K562 (cell line): ENCODE results near the gene SERTAD1. TPM values are rescaled to one million over a fixed set of nuclear protein-coding genes. Genes with fewer than 3 reads are reported as not detected.
A peak's percentile ranks its signal among the peaks of the same experiment; 100 is the strongest.

Source experiments
- ARHGAP35 ChIP-seq: fragments of 450-650 bp; IDR thresholded peaks from 2 replicates; pipeline ENCODE4 v1.6.1; 2018; ENCODE audit not compliant: partially characterized antibody
- BRCA1 ChIP-seq, 2 experiments: fragments of 450-650 bp in 1 of 2; sonication (generic) in 1 of 2; formaldehyde crosslinking in 1 of 2; IDR thresholded peaks; 2 replicates each; pipeline versions ENCODE4 v1.5.0 to v1.6.1; 2017 to 2020; ENCODE audit warnings: mild to moderate bottlenecking in 1 of 2, missing genetic modification reagents in 1 of 2
- ELF4 ChIP-seq: fragments of 450-650 bp; formaldehyde crosslinking; IDR thresholded peaks from 2 replicates; pipeline ENCODE4 v1.4.0; 2022; ENCODE audit warnings: missing genetic modification characterization
- HES1 ChIP-seq: fragments of 450-650 bp; IDR thresholded peaks from 2 replicates; pipeline ENCODE4 v1.6.1; 2016; ENCODE audit warnings: low read depth, mild to moderate bottlenecking, moderate library complexity
- KLF1 ChIP-seq: fragments of 450-650 bp; IDR thresholded peaks from 2 replicates; pipeline ENCODE4 v1.6.1; 2016; ENCODE audit warnings: missing genetic modification characterization, missing compliant biosample characterization
- NFIC ChIP-seq: fragments of 450-650 bp; IDR thresholded peaks from 2 replicates; pipeline ENCODE4 v1.6.1; 2017; ENCODE audit warnings: mild to moderate bottlenecking, inconsistent platforms
- PHF8 ChIP-seq: fragments of 200-600 bp; sonication (generic); IDR thresholded peaks from 2 replicates; pipeline ENCODE4 v1.6.1; 2012; ENCODE audit warnings: mixed run types, mild to moderate bottlenecking, inconsistent platforms, low read length, moderate library complexity, borderline replicate concordance
- RAD51 ChIP-seq: fragments of 450-650 bp; IDR thresholded peaks from 2 replicates; pipeline ENCODE4 v1.7.1; 2016; ENCODE audit warnings: low read depth, mild to moderate bottlenecking, borderline replicate concordance
- RFX5 ChIP-seq: IDR thresholded peaks from 2 replicates; pipeline ENCODE4 v1.6.1; 2011; ENCODE audit warnings: low read depth, mild to moderate bottlenecking, improper control_type of control experiment, low read length
- TRIM25 ChIP-seq: fragments of 450-650 bp; IDR thresholded peaks from 2 replicates; pipeline ENCODE4 v1.7.0; 2016; ENCODE audit warnings: borderline replicate concordance
- WHSC1 ChIP-seq: IDR thresholded peaks from one replicate; pipeline ENCODE4 v1.6.1; 2012; ENCODE audit warnings: low read length, control low read depth, inconsistent platforms
- ZBTB17 ChIP-seq: fragments of 450-650 bp; formaldehyde crosslinking; IDR thresholded peaks from 2 replicates; pipeline ENCODE4 v1.4.0; 2020; ENCODE audit warnings: mild to moderate bottlenecking
- ZNF212 ChIP-seq: fragments of 450-650 bp; formaldehyde crosslinking; IDR thresholded peaks from 2 replicates; pipeline ENCODE4 v1.4.0; 2020; ENCODE audit warnings: mild to moderate bottlenecking
- ZNF41 ChIP-seq: fragments of 250-450 bp; sonication (Bioruptor Pico); conservative IDR thresholded peaks from 2 replicates; pipeline ENCODE4 v1.4.0; 2020; ENCODE audit warnings: mild to moderate bottlenecking
- ZNF79 ChIP-seq: fragments of 250-450 bp; sonication (Bioruptor Pico); IDR thresholded peaks from 2 replicates; pipeline ENCODE4 v1.4.0; 2020; ENCODE audit warnings: low read depth, mild to moderate bottlenecking, moderate library complexity
- polyA plus RNA-seq, 8 experiments: library from polyadenylated mRNA; depleted of rRNA in 4 of 8; stranded (reverse) in 5 of 8; unstranded in 3 of 8; fragments of >200 nt; fragmentation: Nextera tagmentation in 2 of 8; fragmentation: Illumina TruSeq in 1 of 8; extraction: Ambion mirVana in 2 of 8; extraction: Trizol in 1 of 8; gene quantifications; 2 replicates each; pipeline versions ENCODE4 v1.2.1 to v1.2.3, GENCODE V29; 2011 to 2014; ENCODE audit warnings: inconsistent platforms in 1 of 8, missing spikeins in 1 of 8
- total RNA-seq, 7 experiments: library from RNA; depleted of rRNA in 6 of 7; stranded (reverse); fragments of >200 nt in 6 of 7; fragmentation: Illumina TruSeq in 2 of 7; extraction: Trizol in 2 of 7; gene quantifications; 2 replicates each; pipeline versions ENCODE4 v1.2.1 to v1.2.3, GENCODE V29; 2011 to 2021; ENCODE audit warnings: low replicate concordance in 1 of 7
- TF ChIP-seq, protein P1 (sequence below), 2 experiments: fragments of 450-650 bp; IDR thresholded peaks; 2 replicates each; pipeline ENCODE4 v1.6.1; 2016
- TF ChIP-seq, protein P2 (sequence below): fragments of 150-350 bp; IDR thresholded peaks from 2 replicates; pipeline ENCODE4 v1.6.1; 2014; ENCODE audit warnings: low read depth, mild to moderate bottlenecking, low read length, borderline replicate concordance
- TF ChIP-seq, protein P3 (sequence below): sonication (generic); formaldehyde crosslinking; IDR thresholded peaks from 2 replicates; pipeline ENCODE4 v1.8.0; 2022; ENCODE audit warnings: missing genetic modification reagents, mild to moderate bottlenecking, borderline replicate concordance
- TF ChIP-seq, protein P4 (sequence below): IDR thresholded peaks from 2 replicates; pipeline ENCODE4 v1.6.1; 2012; ENCODE audit warnings: low read depth, low read length, improper control_type of control experiment, borderline replicate concordance

SERTAD1 gene
- total and polyA plus RNA-seq, 9 of the 15 experiments (the other 6 are each of a cell fraction or from before 2014, with no cell fraction given) = 0.15 to 8.7 (median 4.9) TPM

DNA sequence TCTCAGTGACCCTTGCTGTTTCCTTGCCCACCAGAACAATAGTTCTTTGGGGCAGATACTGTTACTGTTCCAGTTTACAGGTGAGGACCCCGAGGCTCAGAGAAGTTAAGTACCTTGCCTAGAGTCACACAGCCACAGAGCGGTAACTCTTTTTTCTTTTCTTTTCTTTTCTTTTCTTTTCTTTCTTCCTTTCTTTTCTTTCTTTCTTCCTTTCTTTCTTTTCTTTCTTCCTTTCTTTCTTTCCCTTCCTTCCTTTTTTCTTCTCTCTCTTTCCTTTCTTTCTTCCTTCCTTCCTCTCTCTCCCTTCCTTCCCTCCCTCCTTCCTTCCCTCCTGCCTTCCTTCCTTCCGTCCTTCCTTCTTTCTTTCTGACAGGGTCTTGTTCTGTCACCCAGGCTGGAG lies 7.8 kb downstream of the SERTAD1 start (continued):
- TF ChIP-seq RFX5 (no peak), BRCA1 (IDR thresholded peaks at IDR 0.05) (no peak), BRCA1 (CRISPR knock-in tag; IDR thresholded peaks at IDR 0.05) (no peak), KLF1 (tag) (no peak), RAD51 (no peak), ZNF212 (CRISPR knock-in tag) (no peak), ZBTB17 (CRISPR knock-in tag) (no peak), ZNF79 (CRISPR knock-in tag) (no peak), NFIC (0 out of 2 replicates have a peak, but pooled peaks have one; percentile 5), TRIM25 (no peak), ZNF41 (no peak), PHF8 (no peak), ARHGAP35 (no peak), HES1 (no peak), WHSC1 (no peak), ELF4 (CRISPR knock-in tag) (peak; percentile 70; the same call in 1 of the 2 replicates)
- TF ChIP-seq, protein P1, sequence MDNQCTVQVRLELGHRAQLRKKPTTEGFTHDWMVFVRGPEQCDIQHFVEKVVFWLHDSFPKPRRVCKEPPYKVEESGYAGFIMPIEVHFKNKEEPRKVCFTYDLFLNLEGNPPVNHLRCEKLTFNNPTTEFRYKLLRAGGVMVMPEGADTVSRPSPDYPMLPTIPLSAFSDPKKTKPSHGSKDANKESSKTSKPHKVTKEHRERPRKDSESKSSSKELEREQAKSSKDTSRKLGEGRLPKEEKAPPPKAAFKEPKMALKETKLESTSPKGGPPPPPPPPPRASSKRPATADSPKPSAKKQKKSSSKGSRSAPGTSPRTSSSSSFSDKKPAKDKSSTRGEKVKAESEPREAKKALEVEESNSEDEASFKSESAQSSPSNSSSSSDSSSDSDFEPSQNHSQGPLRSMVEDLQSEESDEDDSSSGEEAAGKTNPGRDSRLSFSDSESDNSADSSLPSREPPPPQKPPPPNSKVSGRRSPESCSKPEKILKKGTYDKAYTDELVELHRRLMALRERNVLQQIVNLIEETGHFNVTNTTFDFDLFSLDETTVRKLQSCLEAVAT (IDR thresholded peaks at IDR 0.05) = 0 out of 4 replicates have a peak, but pooled peaks of 1 of the 2 experiments have one; percentile 39
- TF ChIP-seq, protein P2, sequence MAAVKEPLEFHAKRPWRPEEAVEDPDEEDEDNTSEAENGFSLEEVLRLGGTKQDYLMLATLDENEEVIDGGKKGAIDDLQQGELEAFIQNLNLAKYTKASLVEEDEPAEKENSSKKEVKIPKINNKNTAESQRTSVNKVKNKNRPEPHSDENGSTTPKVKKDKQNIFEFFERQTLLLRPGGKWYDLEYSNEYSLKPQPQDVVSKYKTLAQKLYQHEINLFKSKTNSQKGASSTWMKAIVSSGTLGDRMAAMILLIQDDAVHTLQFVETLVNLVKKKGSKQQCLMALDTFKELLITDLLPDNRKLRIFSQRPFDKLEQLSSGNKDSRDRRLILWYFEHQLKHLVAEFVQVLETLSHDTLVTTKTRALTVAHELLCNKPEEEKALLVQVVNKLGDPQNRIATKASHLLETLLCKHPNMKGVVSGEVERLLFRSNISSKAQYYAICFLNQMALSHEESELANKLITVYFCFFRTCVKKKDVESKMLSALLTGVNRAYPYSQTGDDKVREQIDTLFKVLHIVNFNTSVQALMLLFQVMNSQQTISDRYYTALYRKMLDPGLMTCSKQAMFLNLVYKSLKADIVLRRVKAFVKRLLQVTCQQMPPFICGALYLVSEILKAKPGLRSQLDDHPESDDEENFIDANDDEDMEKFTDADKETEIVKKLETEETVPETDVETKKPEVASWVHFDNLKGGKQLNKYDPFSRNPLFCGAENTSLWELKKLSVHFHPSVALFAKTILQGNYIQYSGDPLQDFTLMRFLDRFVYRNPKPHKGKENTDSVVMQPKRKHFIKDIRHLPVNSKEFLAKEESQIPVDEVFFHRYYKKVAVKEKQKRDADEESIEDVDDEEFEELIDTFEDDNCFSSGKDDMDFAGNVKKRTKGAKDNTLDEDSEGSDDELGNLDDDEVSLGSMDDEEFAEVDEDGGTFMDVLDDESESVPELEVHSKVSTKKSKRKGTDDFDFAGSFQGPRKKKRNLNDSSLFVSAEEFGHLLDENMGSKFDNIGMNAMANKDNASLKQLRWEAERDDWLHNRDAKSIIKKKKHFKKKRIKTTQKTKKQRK = no peak
- TF ChIP-seq, protein P3, sequence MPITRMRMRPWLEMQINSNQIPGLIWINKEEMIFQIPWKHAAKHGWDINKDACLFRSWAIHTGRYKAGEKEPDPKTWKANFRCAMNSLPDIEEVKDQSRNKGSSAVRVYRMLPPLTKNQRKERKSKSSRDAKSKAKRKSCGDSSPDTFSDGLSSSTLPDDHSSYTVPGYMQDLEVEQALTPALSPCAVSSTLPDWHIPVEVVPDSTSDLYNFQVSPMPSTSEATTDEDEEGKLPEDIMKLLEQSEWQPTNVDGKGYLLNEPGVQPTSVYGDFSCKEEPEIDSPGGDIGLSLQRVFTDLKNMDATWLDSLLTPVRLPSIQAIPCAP (CRISPR knock-in tag) = no peak
- TF ChIP-seq, protein P4, sequence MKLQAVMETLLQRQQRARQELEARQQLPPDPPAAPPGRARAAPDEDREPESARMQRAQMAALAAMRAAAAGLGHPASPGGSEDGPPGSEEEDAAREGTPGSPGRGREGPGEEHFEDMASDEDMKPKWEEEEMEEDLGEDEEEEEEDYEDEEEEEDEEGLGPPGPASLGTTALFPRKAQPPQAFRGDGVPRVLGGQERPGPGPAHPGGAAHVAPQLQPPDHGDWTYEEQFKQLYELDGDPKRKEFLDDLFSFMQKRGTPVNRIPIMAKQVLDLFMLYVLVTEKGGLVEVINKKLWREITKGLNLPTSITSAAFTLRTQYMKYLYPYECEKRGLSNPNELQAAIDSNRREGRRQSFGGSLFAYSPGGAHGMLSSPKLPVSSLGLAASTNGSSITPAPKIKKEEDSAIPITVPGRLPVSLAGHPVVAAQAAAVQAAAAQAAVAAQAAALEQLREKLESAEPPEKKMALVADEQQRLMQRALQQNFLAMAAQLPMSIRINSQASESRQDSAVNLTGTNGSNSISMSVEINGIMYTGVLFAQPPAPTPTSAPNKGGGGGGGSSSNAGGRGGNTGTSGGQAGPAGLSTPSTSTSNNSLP = no peak
- TF ChIP-seq, all 486 proteins: peak for 27
